GM23248 (cell line): ENCODE measurements around the gene EFHD1.

ENCODE experiments used
- EZH2 ChIP-seq: fragments of 200-600 bp; sonication (generic); IDR thresholded peaks from 2 replicates; pipeline ENCODE4 v1.6.1; 2018; ENCODE audit warnings: antibody characterized with exemption, mild to moderate bottlenecking; ENCODE audit not compliant: insufficient read depth, poor library complexity, severe bottlenecking
- EZH2phosphoT487 ChIP-seq: fragments of 200-600 bp; sonication (generic); IDR thresholded peaks from 2 replicates; pipeline ENCODE4 v1.6.1; 2018; ENCODE audit warnings: antibody characterized with exemption, moderate library complexity, mild to moderate bottlenecking, low read depth; ENCODE audit not compliant: insufficient read depth

GRCh38 chr2:232629129-232629475 is 4.3 kb upstream of the EFHD1 start:
- TF ChIP-seq EZH2 (no peak), EZH2phosphoT487 (no peak)
